HG03575 (cell line): ENCODE data around the gene BHLHE40.

Source experiments
- ATAC-seq: cut with Tn5 transposase; IDR thresholded peaks from one replicate; pipeline ENCODE4 v1.9.1; 2021; ENCODE audit not compliant: unreplicated experiment, insufficient number of reproducible peaks, low FRiP score; ENCODE audit errors: extremely low read depth

The BHLHE40 gene

DNA sequence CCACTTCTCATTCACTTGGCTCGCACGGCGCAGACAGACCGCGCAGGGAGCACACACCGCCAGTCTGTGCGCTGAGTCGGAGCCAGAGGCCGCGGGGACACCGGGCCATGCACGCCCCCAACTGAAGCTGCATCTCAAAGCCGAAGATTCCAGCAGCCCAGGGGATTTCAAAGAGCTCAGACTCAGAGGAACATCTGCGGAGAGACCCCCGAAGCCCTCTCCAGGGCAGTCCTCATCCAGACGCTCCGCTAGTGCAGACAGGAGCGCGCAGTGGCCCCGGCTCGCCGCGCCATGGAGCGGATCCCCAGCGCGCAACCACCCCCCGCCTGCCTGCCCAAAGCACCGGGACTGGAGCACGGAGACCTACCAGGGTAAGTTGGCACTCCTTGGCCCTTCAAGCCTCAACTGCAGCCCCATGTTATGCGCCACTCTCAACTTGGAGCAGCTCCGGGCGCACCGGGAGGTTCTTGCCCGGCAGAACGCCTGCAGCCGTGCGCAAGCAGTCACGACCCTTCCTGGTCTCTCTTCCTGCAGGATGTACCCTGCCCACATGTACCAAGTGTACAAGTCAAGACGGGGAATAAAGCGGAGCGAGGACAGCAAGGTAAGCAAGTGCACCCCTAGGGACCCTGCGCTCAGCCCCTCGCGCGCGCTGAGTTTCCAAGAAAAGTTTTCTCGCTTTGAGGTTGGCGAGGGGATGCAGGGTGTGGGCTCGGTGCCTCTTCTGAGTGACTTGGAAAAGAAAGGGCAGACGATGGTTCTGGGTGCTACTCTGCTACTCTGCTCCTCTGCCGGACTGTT, at the start of gene BHLHE40:
Gene BHLHE40 (plus strand): TSS at position 10 of the 801 bp plus-strand sequence. CDS start 282 bp downstream, at position 292.
- no peak for ATAC-seq

DNA sequence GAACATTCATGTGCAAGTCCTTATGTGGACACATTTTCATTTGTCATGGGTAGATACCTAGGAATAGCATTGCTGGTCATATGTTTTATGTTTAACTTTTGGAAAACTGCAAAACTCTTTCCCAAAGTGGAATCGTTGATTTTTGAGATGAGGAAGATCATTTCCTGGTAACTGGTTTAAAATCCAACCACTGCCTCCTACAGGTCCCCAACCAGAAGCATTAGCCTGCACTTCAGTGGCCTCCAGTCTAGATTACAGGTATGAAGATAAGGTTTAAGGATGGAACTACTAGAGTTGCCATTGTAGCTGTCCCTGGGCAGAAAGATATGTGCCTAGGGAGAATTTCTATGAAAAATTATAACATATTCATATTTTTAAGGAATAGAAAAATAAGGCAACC, 48.7 kb upstream of the BHLHE40 start:
- ATAC-seq: no peak

GRCh38 chr3:4934050-4934449, 45.2 kb upstream of the BHLHE40 start:
- no peak for ATAC-seq

DNA sequence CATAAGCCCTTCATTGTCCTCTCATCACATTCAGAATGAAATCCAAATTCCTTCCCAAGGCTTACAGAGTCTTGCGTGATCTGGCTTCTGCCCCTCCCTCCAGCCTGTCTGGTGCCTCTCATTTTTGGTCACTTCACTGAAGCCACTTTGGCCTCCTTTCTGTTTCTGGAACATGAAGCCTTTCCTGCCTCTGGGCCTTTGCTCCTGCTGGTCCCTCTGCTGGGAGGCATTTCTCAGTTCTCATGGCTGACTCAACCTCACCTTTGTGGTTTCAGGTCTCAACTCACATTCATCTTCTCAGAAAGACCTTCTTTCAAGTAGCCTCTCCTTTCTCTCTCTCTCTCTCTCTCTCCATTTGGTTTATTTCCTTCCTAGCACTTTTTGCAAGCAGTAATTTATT, 43.9 kb upstream of the BHLHE40 start:
- peak; percentile 64 for ATAC-seq

GRCh38 chr3:4936982-4937614, 42.1 kb upstream of the BHLHE40 start:
- ATAC-seq: no peak

GRCh38 chr3:4938281-4938982, 40.8 kb upstream of the BHLHE40 start:
- no peak for ATAC-seq

- ATAC-seq: no peak
These were observed 40.0 kb upstream of the BHLHE40 start for GRCh38 chr3:4939276-4939675.

- no peak for ATAC-seq
These were observed 38.3 kb upstream of the BHLHE40 start for GRCh38 chr3:4940985-4941384.

DNA sequence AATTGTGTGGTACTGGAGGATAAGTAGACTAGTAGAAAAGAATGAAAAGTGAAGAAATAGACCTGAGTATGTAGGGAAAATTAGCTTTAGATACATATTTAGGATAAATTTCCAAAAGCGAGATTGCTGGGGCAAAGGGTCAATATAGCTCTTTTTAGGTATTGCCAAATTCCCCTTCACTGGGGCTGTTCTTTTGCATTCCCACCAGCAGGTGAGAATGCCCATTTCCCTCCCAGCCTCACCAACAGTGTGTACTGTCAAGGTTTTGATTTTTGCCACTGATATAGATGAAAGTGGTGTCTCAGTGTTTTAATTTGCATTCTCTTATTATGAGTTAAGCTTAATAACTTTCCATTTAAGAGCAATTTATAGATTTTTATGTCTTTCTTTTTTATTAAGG, 35.7 kb upstream of the BHLHE40 start:
- no peak for ATAC-seq

DNA sequence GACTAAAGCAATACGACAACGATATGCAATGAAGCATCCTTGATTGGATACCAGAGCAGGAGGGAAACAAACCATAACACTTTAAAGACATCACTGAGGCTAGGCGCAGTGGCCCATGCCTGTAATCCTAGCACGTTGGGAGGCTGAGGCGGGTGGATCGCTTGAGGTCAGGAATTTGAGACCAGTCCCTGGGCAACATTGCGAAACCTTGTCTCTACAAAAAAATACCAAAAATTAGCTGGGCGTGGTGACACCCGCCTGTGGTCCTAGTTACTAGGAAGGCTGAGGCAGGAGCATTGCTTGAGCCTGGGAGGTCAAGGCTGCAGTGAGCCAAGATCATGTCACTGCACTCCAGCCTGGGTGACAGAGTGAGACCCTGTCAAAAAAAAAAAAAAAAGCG, 33.9 kb upstream of the BHLHE40 start:
- ATAC-seq: no peak

DNA sequence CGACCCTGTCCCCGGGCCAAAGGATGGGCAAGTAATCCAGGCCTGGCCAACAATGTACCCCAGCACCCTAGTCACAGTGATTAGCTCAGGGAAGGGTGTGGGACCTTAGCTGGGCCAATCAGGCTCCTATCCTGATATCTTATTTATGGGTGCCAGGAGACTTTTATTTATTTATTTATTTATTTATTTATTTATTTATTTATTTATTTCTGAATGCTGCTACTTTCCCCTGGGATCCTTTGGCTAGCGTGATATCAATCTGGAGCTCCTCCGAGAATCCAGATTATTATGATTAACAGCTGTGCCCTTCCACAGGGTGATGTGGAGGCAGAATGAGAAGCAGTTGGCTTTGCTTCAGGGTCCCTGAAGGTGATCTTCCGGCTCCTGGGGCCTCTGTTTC, 32.2 kb upstream of the BHLHE40 start:
- no peak for ATAC-seq

- no peak for ATAC-seq
These were observed 30.8 kb upstream of the BHLHE40 start for GRCh38 chr3:4948395-4948794.

- ATAC-seq: no peak
These were observed 30.2 kb upstream of the BHLHE40 start for GRCh38 chr3:4949004-4949403.

DNA sequence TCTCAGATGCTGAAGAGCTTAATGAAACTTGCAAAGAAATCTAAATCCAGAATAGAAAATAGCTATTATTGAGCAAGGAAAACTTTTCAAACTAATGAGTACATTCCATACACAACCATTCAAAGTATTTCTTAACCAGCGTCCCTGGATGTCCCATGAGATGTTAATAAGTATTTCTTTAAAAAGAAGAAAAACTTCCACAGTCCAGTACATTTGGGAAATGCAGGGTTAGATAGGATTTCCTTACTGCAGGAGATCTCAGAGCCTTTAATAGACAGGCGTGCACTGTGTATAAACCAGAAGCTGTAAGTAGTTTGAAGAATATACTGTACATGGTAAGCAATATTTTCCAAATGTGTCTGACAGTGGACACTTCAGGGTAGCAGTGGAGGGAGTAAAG, 29.6 kb upstream of the BHLHE40 start:
- no peak for ATAC-seq

- no peak for ATAC-seq
These were observed 28.9 kb upstream of the BHLHE40 start for GRCh38 chr3:4950351-4950784.

- no peak for ATAC-seq
These were observed 28.3 kb upstream of the BHLHE40 start for GRCh38 chr3:4950948-4951347.

GRCh38 chr3:4953119-4953518, 26.1 kb upstream of the BHLHE40 start:
- no peak for ATAC-seq

GRCh38 chr3:4954256-4955000, 24.8 kb upstream of the BHLHE40 start:
- no peak for ATAC-seq

- no peak for ATAC-seq
These were observed 23.1 kb upstream of the BHLHE40 start for GRCh38 chr3:4956099-4956498.
